ENCODE measurements around the gene HAO2.

Gene HAO2

DNA sequence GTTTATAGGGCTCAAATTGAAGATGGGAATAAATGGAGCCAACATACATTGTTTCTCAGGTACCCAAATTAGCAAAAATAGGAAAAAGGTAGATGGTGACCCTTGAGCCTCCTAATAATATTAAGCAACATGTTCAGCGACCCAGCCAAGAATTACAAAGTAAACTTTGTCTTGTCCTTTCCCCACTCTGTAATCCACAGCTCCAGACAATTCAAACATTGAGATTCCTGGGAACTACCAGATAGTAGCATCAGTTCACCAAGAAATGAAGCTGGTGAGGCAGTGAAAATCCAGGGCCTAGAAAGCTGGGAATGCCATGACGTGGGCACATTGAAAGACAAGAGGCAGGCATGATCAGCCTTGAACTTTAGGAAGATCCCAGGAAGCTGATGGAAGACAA lies 11.7 kb downstream of the HAO2 start:
- DNase-seq (ENCODE audit: low spot score), result no peak

DNA sequence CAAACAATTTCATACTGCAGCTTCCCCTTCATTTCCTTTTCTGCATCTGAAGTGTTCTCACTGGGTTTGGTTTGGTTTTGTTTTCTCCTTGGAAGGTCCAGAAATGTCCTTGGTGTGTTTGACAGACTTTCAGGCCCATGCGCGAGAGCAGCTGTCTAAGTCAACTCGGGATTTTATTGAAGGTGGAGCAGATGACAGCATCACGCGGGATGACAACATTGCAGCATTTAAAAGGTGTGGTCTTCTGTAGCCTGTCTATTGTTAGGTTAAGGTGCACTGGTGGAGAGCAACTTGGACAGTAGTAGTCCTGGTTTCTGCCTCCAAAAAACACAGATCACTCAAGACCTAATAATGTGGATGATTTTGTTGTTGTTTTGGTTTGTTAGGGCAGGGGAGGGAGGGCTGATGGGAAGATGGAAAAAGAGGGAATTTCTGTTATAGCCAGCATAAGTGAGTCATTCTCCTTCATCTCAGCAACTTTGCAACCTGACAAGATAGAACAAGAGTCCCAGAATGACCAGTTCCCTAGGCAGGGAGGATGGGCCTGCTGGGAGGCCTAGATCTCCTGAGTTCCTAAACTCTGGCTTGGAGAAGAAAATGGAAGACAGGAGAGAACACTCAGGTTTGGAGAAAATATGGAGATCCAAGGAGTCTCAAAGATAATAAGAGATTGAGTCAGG lies 12.5 kb downstream of the HAO2 start:
- no peak for DNase-seq (ENCODE audit: low spot score)

DNA sequence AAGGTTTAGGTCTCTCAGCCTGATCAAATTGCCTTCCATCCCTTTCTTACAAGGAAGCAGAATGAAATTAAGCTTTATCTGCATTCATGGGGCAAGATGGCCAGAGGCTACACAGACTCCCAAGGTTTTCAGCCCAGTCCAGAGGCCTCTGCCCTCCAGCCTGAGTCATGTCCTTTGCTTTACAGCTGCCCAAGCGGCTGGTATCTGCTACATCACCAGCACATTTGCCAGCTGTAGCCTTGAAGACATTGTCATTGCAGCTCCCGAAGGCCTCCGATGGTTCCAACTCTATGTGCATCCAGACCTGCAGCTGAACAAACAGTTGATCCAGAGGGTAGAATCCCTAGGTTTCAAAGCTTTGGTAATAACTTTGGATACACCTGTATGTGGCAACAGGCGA lies 16.0 kb downstream of the HAO2 start:
- DNase-seq (ENCODE audit: low spot score), result no peak

DNA sequence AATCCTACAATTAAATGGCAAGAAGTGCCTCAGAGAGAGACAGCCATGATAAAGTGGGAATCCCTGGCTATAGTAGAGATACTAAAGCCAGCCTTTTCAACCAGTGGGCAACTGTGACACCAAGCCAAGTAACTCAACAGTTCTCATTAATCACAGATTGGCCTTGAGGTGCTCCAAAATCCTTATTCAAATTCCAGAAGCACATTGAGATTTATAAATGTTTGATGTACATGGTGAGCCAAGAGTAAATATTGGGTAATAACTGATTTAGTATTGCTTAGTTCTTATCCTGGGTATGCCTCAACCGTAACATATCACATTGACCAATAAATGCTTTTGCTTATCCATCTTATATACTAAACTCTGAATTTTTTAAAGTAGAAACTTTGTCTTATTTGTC lies 17.1 kb downstream of the HAO2 start:
- DNase-seq (ENCODE audit: low spot score), result no peak

DNA sequence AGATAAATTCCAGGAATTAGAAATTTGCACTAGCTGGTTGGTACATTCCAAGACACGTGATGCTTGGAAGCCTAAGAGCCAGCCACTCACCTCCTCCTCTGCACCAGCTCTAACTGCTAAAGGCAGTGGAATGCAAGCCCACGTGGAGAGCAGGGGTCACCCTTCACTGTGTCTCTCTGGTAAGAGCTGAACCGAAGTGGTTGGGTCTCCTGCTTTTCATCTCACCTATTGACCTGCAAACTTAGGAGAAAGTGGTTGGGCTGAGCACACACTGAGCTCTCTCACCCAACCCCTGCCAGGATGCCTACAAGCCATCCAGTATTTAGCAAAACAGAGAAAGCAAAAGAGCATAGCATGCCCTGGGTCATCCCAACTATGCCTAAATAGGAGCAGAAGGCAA lies 19.3 kb downstream of the HAO2 start:
- DNase-seq (ENCODE audit: low spot score), result no peak

DNA sequence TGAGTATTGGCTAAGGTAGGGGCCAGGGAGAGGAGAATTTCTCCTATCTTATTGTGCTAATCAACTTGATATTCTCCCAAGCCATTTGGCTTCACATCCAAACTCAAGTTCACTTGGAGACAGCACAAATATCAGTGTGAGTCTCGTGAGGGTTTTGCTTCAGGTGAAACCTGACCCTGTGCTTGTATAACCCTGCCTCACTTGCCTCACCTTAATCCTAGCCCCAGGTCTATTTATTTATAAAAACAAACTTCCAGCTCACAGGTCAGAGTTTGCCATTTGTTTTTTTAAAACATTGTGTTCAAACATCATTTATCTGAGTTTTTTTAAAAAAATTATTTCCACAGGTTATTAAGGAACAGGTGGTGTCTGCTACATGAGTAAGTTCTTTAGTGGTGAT lies 19.9 kb downstream of the HAO2 start:
- DNase-seq (ENCODE audit: low spot score), result no peak

DNA sequence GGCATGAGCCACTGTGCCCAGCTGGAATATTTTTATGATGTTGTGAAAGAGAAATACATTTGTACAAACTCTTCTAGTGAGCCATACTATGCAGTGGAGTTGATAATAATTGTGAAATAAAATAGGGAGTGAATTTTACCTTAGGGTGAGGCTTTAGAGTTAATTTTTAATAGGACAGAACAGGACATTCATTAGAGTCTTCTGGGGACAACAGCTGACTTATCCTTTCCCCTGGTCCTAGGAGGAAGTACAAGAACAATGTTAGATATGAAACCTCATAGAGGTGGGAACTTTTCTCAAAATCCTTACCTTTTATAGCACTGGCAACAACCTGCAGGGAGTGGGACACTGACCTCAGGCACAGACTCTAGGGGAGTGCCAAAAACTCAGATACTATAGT lies 21.9 kb downstream of the HAO2 start:
- DNase-seq (ENCODE audit: low spot score), result no peak

DNA sequence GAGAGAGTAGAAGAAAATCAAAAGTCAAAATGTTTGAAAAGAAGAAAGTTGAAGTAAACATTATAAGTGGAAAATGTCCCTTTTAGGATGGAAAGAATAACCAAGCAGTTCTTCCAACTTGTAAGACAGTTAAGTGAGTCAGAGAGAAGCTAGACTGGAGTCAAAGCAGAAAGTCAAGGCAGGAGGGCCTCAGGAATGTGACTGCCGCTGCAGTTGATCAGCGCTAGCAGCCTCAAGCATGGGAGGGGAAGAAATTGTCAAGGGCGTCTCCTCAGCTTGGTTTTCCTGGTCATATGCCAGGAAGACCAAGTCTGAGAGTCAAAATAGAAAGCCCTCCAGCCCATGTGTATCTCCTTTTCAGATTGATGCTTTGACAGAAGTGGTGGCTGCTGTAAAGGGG lies 23.2 kb downstream of the HAO2 start:
- no peak for DNase-seq (ENCODE audit: low spot score)

DNA sequence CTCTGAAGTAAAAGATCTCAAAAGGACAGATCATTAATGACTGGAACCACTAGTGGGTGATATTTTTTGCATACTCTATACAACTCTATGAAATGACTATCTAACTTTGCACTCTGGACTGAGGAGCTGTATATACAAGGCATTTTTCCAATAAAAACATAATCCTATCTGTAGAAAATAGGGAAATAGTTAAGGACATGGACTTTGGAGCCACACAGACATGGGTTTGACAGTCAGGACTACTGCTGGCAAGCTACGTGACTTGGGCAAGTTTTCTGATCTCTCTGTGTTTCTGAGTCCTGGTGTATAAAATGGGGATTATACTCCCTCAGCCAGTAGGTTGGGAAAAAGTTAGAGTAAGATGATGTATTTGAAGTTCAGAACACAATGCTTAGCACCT lies 25.5 kb downstream of the HAO2 start:
- no peak for DNase-seq (ENCODE audit: low spot score)

DNA sequence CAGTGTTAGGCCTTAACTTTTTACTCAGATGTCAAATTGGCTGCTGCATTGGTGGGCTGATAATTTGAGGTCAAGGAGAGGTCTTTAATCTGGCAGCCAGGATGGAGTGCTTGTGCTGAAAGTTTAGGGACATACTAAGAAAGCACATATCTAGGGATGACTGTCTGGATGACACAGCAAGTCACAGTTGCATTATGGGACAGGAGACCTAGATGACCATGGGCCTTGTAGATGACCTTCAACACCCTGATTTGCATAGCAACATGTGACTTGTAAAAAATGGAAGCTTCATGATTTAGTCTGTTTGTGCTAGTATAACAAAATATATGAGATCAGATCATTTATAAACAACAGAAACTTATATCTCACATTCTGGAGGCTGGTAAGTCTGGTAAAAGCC lies 28.4 kb downstream of the HAO2 start:
- no peak for DNase-seq (ENCODE audit: low spot score)

DNA sequence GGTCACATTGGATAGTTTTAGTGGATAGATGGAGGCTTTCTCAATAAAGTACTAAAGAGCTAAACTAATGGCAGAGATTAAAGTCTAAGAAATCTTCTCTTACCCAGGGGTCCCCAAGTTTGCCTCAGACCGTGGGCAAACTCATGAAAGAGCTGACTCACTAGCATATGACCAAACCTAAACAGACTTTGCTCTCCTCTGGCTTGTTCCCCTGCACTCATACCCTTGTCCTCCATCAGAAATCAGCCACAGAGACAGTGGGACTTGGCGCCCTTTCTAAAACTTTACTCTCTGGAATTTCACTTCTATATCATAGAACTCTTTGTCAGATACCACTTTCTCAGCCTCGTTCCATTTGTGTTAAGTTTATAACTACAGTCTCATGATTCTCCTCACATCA lies 29.4 kb downstream of the HAO2 start:
- DNase-seq (ENCODE audit: low spot score), result no peak

DNA sequence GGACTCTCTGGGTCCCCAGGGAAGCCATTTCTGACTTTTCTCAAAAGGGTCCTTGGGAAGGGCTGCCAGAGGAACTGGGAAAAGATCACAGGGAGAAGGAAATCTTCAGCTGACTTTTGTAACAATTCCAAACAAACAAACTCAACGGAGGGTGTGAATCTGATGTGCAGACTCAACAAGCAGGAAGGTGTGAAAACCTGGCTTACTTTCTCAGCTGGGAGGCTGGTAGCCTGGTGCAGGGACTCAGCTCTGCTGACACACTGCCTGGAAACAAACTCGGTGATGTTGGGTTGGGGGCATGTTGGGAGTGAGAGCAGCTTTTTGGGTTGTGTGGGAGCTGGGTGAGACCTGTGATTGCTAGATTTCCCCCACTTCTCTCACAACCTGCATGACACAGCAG lies 36.2 kb downstream of the HAO2 start:
- DNase-seq (ENCODE audit: low spot score), result no peak

DNA sequence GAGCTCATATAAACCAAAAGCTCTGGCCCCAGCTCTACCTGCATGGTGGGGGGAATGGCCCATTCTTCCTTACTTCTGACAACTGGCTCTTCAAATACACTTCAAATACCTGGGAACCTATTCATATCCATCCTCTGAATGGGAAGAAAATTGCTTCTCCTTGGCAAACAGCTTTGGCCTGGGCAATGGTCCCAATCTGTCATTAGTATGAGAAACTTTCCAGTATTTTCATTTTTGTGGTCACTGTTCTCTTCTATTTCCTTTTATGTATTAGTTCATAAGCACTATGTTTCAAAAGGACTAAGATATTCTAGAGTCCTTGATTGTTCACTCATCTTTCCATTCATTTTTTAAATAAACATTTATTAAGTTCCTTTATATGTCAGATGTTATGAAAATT lies 41.1 kb downstream of the HAO2 start:
- DNase-seq (ENCODE audit: low spot score), result no peak

DNA sequence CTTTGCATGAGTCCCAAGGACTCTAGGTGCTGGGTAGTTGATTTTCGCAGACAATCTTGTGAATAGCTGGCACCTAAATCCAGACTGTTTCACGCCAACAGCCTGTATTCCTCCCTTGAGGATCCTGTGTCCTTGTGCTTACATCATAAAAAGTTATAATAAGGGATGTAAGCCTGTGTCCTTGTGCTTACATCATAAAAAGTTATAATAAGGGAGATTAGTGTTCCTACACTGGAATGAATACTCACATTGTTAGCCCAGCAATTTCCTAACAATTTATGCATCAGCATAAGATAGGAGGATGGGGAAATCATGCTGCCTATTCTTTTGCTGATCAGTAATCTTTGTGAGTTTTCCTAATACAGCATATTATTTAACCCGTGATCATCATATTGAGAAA lies 42.4 kb downstream of the HAO2 start:
- no peak for DNase-seq (ENCODE audit: low spot score)

DNA sequence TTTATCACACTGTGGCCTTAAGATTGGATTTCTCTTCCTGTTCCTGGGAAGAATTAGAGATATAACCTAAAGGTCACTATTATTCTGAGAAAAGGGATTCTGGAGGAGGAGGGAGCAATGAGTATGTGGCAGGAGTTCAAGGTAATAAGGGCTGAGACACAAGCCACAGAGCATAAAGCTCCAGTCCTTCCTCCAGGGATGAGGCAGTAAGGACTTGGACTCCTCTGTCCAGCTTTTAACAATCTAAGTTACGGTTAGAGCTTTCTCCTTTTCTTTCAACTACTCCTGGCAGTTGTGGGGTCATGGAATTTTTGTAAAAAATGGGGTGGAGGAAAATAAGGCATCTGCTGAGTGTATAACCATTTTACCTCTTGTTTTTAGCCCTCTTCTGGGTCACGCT lies 46.4 kb downstream of the HAO2 start, which contains the start of gene HSD3B2:
HSD3B2 (plus strand) TSS at position 201 of the 400 bp plus-strand sequence. CDS start 270 bp downstream, outside the sequence.
- DNase-seq (ENCODE audit: low spot score), result no peak

DNA sequence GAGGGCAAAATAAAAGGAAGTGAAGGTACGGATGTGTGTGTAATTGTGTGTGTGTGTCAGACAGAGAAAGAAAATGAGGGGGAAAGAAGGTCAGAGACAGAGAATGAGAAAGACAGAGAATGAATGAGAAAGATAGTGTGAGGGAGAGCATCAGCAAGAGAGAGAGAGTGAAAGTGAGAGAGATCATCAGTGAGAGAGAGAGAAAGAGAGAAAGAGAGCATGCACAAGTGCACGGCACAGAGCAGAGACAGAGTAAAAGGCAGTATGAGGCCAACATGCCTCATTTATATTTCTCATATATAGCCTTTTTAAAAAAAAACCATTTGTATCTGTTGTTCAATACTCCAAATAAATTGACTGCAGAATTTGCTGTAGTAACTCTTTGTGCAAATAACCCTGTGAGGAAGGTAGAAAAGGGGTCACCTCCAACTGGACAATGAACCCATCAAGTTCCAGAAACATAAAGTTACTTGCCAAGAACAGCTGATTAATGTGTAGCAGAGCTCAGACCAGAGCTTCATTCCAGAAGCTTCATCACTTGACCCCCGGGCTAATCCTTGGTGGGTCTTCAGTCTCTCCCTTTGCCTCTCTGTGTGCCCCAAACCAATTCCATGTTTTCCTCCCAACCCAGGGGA lies 47.5 kb downstream of the HAO2 start:
- DNase-seq (ENCODE audit: low spot score), result no peak

DNA sequence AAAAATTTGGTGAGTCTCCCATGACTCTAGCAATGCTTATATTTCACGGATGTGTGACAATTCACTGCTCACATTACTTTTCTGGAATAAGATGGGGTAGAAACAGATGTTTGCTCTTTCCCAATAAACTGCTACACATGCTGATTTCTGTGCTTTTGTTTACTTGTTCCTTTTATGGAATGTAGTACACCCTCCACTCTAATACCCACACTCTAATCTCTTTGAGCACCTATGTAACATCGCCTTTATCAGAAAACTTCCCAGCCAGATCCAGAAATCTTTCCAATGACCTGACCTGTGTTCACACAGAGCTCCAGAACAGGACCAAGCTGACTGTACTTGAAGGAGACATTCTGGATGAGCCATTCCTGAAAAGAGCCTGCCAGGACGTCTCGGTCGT lies 50.5 kb downstream of the HAO2 start:
- no peak for DNase-seq (ENCODE audit: low spot score)

DNA sequence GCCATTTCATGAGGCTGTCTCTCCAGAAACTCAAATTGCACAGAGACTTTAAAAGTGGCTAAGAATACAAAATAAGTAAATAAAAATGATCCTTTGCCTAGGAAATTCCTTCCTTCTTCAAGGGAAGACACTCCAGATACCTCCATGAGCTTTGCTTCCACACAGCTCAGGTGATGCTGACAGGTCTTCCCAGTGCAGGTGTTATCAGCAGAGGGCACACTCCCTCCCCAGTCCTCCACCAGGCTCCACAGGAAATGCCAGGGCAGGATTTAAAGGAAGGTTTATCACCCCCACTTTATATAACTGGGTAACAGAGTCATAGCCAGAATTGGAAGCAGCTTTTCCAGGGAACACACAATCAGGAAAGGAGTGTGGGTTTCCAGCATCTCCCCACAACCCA lies 52.1 kb downstream of the HAO2 start:
- DNase-seq (ENCODE audit: low spot score), result no peak

DNA sequence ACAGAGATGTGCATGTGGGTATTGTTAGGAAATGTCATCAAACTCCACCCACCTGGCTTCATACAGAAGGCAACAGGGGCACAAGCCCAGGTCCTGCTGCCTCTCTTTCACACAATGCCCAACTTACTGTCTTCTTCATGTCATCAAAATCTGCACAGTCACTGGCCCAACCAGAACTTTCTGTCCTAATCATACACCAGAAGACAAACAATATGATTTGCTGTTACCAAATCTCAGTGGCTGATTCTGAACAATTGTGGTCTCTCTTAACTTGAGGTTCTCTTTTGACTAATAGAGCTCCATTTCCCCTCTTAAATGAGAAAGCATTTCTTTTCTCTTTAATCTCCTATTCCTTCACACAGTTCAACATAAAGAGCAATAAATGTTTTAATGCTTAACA lies 54.0 kb downstream of the HAO2 start:
- no peak for DNase-seq (ENCODE audit: low spot score)

DNA sequence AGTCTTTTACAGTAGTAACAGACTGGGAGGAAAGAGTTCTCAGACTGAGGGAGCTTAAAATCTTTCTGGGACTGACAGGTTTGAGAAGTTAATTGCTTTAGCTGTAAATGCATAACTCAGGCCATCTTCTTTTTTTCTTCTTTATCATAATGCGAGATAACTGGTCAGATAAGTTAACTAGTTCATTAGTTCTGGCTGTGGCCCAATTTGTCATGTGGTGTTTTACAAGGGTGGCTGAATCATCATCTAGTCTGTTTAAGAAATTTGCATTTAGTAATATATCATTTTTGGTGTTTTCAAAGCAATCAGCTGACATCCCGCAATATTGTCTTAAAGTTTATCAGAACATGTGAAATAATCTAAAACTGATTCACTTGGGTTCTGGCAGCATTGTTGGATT lies 60.4 kb downstream of the HAO2 start:
- no peak for DNase-seq (ENCODE audit: low spot score)

DNA sequence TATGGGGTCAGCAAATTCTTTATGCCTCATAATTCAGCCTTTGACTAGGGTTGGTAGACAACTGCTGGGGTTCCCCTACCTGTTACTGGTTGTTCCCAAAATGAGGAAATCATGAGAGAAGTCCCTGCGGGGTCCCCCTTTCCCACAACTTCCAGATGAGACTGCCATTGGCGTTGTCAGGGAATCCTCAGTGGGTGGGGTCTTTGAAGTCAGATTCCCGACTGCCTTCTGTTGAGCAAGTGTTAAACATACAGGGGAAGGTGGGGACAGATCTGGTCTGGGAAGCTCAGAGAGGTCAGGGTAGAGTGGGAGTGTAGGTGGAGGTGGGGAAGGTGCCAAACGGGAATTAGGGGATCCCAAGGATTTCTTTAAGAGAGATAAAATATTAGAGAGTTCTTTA lies 61.1 kb downstream of the HAO2 start:
- DNase-seq (ENCODE audit: low spot score), result no peak

DNA sequence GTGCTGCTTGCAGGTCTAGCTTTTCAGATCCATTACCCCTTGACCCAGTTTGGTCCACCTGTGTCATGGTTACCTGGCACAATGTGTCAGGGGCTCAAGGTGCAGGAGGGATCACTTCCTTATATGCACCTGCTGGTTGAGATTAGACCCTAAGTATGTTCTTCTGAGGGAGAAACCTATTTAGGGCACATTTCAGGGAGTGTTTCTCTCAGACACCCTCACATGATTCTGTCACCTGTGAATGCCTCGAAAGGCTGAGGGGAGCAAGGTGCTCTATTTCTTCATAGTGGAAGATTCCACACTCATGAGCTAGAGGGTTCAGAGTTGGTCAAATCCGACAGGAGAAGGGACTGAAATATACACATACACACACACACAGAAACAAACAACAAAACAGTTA lies 61.9 kb downstream of the HAO2 start:
- no peak for DNase-seq (ENCODE audit: low spot score)

DNA sequence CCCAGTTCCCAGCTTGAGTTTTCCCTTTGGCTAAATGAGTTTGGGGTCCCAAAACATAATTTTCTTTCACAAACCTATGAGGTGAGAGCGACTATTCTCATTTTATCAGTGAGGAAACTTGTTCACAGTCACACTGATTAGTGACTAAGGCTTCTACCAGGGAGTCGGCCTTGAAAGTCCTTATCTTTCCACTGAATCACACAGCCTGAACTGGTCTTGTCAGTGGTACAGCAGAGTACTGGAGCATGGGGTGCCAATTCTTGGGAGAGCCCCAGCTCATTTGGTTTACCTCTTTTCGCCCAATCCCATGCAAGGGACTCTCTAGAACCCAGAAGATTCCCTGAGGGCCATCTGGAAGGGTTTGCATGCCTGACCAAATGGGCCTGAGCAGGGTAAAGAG lies 63.3 kb downstream of the HAO2 start:
- no peak for DNase-seq (ENCODE audit: low spot score)

DNA sequence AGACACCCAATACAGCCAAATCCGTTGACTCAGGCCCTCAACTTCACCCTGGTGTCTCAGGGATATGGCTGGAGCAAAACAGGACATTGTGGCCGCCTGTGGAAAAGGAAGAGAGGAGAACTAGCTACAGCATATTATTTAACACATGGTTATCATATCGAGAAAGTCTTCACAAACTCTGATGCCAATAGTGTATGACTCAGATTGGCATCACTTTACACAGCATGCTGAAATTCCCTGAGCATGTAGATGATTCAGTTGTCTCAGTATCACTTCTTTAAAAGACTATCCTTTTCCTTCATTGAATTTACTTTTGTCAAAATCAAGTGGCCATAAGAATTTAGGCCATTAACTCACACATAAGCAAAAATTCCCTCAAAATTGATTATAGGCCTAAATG lies 66.5 kb downstream of the HAO2 start:
- no peak for DNase-seq (ENCODE audit: low spot score)
